Sigmoid colon (tissue), 7 donors: ENCODE measurements around the gene BATF. TPM values are rescaled to one million over a fixed set of nuclear protein-coding genes. Genes with fewer than 3 reads are reported as not detected.

Experiments used
- DNase-seq: peaks from one replicate; pipeline ENCODE4 v3.0.0-alpha.2; 2019
- H3K27ac ChIP-seq, 4 donors: fragments of 200-600 bp; sonication (generic); one replicate each; pipeline ENCODE4 v1.5.1; 2016 to 2019; ENCODE audit warnings: mild to moderate bottlenecking in 1 of 4
- H3K27me3 ChIP-seq, 3 donors: fragments of 200-600 bp; sonication (generic); one replicate each; pipeline ENCODE4 v1.5.1; 2019; ENCODE audit warnings: mild to moderate bottlenecking in 1 of 3
- H3K36me3 ChIP-seq, 4 donors: fragments of 200-600 bp; sonication (generic); one replicate each; pipeline ENCODE4 v1.5.1; 2016 to 2019
- H3K4me1 ChIP-seq, 4 donors: fragments of 200-600 bp; sonication (generic); one replicate each; pipeline ENCODE4 v1.5.1; 2017 to 2019
- H3K4me3 ChIP-seq, 4 donors: fragments of 200-600 bp; sonication (generic); one replicate each; pipeline ENCODE4 v1.5.1; 2017 to 2019; ENCODE audit warnings: mild to moderate bottlenecking in 2 of 4, moderate library complexity in 1 of 4
- H3K9me3 ChIP-seq, 4 donors: fragments of 200-600 bp in 3 of 4; sonication (generic) in 3 of 4; one replicate each; pipeline versions ENCODE4 v1.5.1 to v1.6.1; 2013 to 2019
- CTCF ChIP-seq, 4 experiments: fragments of 450-650 bp in 3 of 4; fragments of 200-600 bp in 1 of 4; IDR thresholded peaks; one replicate each; pipeline ENCODE4 v1.5.1; 2016 to 2019; ENCODE audit warnings: antibody characterized with exemption in 4 of 4, mild to moderate bottlenecking in 3 of 4, moderate library complexity in 2 of 4
- EP300 ChIP-seq, 4 donors: sonication (generic); formaldehyde crosslinking; IDR thresholded peaks; one replicate each; pipeline ENCODE4 v1.6.1; 2017; ENCODE audit warnings: antibody characterized with exemption in 4 of 4
- POLR2A ChIP-seq, 2 donors: fragments of 450-650 bp; IDR thresholded peaks; one replicate each; pipeline ENCODE4 v1.6.1; 2016; ENCODE audit warnings: antibody characterized with exemption in 2 of 2, mild to moderate bottlenecking in 2 of 2, moderate library complexity in 2 of 2
- POLR2AphosphoS5 ChIP-seq, 4 donors: sonication (generic); formaldehyde crosslinking; IDR thresholded peaks; one replicate each; pipeline ENCODE4 v1.6.1; 2017; ENCODE audit warnings: antibody characterized with exemption in 4 of 4
- WGBS, 2 donors: extraction: QIAGEN DNeasy Blood & Tissue Kit; methylation state at CpG; one replicate each; pipeline ENCODE4 v1.1.7; 2013; 5-methylcytosine and 5-hydroxymethylcytosine counted together
- intact Hi-C: fragments of 100-400 bp; cut with DNase I; formaldehyde crosslinking; loops from one replicate; pipeline ENCODE4 v1.15.1; 2023
- polyA plus RNA-seq, 3 donors: library from polyadenylated mRNA; stranded (reverse); fragments of 200-250 nt; gene quantifications; one replicate each; pipeline ENCODE4 v1.2.3, GENCODE V29; 2013
- total RNA-seq, 4 donors: library from RNA; depleted of rRNA; stranded (reverse); fragments of >200 nt; gene quantifications; one replicate each; pipeline ENCODE4 v1.1.0, GENCODE V29; 2016
- donor health status: healthy with polysubstance abuse.
- donor health status: Bipolar disorder and iron deficiency.
- donor health status: healthy.

BATF gene
- total and polyA plus RNA-seq, 7 donors, result 1.6 to 17.1 (median 5.2) TPM; not detected in 1

- intact Hi-C loops, result no loop called here
- peak; percentile 72 for DNase-seq
- Histone ChIP-seq H3K36me3 (no peaks in the 10 kb centered on the region), H3K27me3 (no peaks in the 10 kb centered on the region), H3K4me3 (no peak overlapping the region), H3K4me1 (peaks cover 0 to 2% (median 0%) of the 10 kb centered on the region in 4 donors), H3K9me3 (no peaks in the 10 kb centered on the region), H3K27ac (peak overlapping the region in 3 of 4 donors; percentile 23 to 27 (median 25))
- WGBS, 2 donors, result 25 to 34% methylated on average over 10 of the region's 10 CpGs
- peak in 1 of 4 donors; percentile 22 for TF ChIP-seq POLR2AphosphoS5 (IDR thresholded peaks at IDR 0.05)
- no peak for TF ChIP-seq CTCF (IDR thresholded peaks at IDR 0.05)
- no peak for TF ChIP-seq POLR2A (IDR thresholded peaks at IDR 0.05)
- TF ChIP-seq EP300 (IDR thresholded peaks at IDR 0.05), result no peak
Measured at GRCh38 chr14:75542588-75543091, 20.4 kb downstream of the BATF start.

GRCh38 chr14:75543253-75543652 is 21.0 kb downstream of the BATF start:
- no peaks in the 10 kb centered on the region for H3K9me3 ChIP-seq
- intact Hi-C loops, result no loop called here

GRCh38 chr14:75543786-75544185 is 21.5 kb downstream of the BATF start:
- DNase-seq, result no peak
- intact Hi-C loops, result no loop called here
- Histone ChIP-seq H3K27me3 (no peaks in the 10 kb centered on the region), H3K9me3 (no peaks in the 10 kb centered on the region), H3K36me3 (no peaks in the 10 kb centered on the region), H3K27ac (no peak overlapping the region), H3K4me3 (no peak overlapping the region), H3K4me1 (peaks cover 0 to 13% (median 0%) of the 10 kb centered on the region in 4 donors)
- WGBS, 2 donors, result 82 to 90% methylated on average over 2 of the region's 2 CpGs
- TF ChIP-seq CTCF (IDR thresholded peaks at IDR 0.05) (no peak), POLR2AphosphoS5 (IDR thresholded peaks at IDR 0.05) (no peak), EP300 (IDR thresholded peaks at IDR 0.05) (no peak), POLR2A (IDR thresholded peaks at IDR 0.05) (no peak)

More at GRCh38 chr14:75543253-75543652, 21.0 kb downstream of the BATF start:
- Histone ChIP-seq H3K4me1 (peaks cover 0 to 8% (median 0%) of the 10 kb centered on the region in 4 donors), H3K27ac (peak overlapping the region in 2 of 4 donors; percentile 21 to 27), H3K4me3 (no peak overlapping the region), H3K27me3 (no peaks in the 10 kb centered on the region), H3K36me3 (no peaks in the 10 kb centered on the region)
- TF ChIP-seq POLR2AphosphoS5 (IDR thresholded peaks at IDR 0.05), result no peak
- no peak for DNase-seq
- 38 to 50% methylated on average over 4 of the region's 4 CpGs for WGBS, 2 donors

GRCh38 chr14:75545907-75546306 is 23.6 kb downstream of the BATF start:
- intact Hi-C loops, result no loop called here
- no peak overlapping the region for H3K27ac ChIP-seq
- H3K4me3 ChIP-seq, result no peak overlapping the region
- H3K4me1 ChIP-seq, result peaks cover 0 to 31% (median 0%) of the 10 kb centered on the region in 4 donors
- H3K9me3 ChIP-seq, result no peaks in the 10 kb centered on the region
- no peak for TF ChIP-seq POLR2A (IDR thresholded peaks at IDR 0.05)
- no peak for TF ChIP-seq EP300 (IDR thresholded peaks at IDR 0.05)
- no peak for TF ChIP-seq CTCF (IDR thresholded peaks at IDR 0.05)
- no peak for TF ChIP-seq POLR2AphosphoS5 (IDR thresholded peaks at IDR 0.05)
- H3K36me3 ChIP-seq, result no peaks in the 10 kb centered on the region
- no peak for DNase-seq
- 70 to 89% methylated on average over 13 of the region's 13 CpGs for WGBS, 2 donors
- no peaks in the 10 kb centered on the region for H3K27me3 ChIP-seq

- Histone ChIP-seq H3K27me3 (no peaks in the 10 kb centered on the region), H3K4me1 (peaks cover 0 to 38% (median 5%) of the 10 kb centered on the region in 4 donors), H3K4me3 (no peak overlapping the region), H3K27ac (peak overlapping the region in 1 of 4 donors; percentile 21), H3K36me3 (no peaks in the 10 kb centered on the region), H3K9me3 (no peaks in the 10 kb centered on the region)
- 90 to 95% methylated on average over 11 of the region's 11 CpGs for WGBS, 2 donors
- intact Hi-C loops, result no loop called here
- TF ChIP-seq POLR2A (IDR thresholded peaks at IDR 0.05), result no peak
- no peak for TF ChIP-seq CTCF (IDR thresholded peaks at IDR 0.05)
- TF ChIP-seq EP300 (IDR thresholded peaks at IDR 0.05), result no peak
- no peak for TF ChIP-seq POLR2AphosphoS5 (IDR thresholded peaks at IDR 0.05)
- DNase-seq, result no peak
Measured at GRCh38 chr14:75547552-75548250, 25.4 kb downstream of the BATF start.
